Stimulated activated CD8-positive, alpha-beta memory T cell treated with anti-CD3 and anti-CD28 coated beads, Interleukin-15, amount 100 ng/mL, for 1 hour (primary cell): ENCODE measurements around the gene MYH10.
A peak's percentile ranks its signal among the peaks of the same experiment; 100 is the strongest.

Experiments used
- DNase-seq: peaks from one replicate; pipeline ENCODE4 v3.0.0-alpha.2; 2020; ENCODE audit warnings: low read depth

MYH10 gene

DNA sequence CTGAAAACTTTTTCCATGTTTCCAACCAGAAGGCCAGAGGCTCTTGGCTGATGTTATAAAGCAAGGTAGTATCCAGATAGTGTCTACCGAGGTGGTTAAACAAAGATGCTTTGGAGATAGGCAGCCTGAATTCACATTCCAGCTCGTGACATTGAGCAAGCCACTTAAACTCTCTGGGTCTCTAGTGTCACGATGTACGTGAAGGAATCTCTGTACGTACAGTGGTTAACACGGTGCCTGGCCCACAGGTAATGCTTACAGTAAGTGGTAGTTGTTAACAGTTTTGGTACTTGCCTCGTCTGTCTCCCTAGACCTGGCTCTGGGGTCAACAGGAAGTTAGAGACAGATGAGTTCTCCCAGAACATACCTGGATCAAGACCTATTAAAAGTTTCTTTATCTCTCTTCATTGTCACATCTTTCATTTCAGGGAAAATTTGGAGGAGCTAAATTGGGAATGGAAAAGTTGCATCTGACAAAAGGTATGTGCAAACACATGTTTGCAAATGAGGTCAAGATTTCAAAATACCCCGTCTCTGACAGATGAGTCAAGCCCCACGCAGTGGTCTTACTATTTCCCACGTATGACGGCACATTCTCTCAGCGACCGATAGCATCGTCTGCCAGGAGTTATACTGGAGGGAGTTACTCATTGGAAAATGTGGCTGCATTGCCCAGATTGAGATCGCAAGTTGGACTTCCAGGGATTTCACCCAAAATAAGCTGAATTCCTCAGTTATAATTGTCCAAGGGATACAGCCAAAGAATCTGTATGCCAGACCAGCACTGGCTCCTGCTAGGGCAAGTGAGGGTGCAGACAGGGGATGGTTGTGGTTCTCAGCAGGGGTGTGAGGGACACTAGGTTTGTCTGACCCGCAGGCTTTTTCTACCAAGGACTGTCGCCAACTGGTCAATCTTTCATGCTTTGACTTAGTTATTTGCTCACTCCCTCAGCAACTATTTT, 18.9 kb upstream of the MYH10 start:
- DNase-seq: no peak

DNA sequence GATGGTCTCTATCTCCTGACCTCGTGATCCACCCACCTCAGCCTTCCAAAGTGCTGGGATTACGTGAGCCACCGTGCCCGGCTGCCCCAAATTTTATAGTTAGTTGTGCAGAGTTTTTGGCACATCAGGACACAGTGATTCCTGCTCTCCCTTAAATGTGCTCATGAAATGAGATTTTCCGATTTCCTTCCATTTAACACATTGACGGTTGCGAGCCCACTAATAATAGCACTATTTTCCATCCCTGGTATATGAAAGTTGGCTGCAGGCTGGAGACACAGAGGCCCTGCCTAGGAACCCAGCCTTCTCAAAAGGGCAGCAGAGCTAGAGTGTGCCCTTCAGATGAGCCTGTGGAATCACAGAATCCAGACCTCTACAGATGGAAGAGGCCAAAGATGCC, 17.4 kb upstream of the MYH10 start:
- no peak for DNase-seq

GRCh38 chr17:8647202-8647601, 16.7 kb upstream of the MYH10 start:
- no peak for DNase-seq

DNA sequence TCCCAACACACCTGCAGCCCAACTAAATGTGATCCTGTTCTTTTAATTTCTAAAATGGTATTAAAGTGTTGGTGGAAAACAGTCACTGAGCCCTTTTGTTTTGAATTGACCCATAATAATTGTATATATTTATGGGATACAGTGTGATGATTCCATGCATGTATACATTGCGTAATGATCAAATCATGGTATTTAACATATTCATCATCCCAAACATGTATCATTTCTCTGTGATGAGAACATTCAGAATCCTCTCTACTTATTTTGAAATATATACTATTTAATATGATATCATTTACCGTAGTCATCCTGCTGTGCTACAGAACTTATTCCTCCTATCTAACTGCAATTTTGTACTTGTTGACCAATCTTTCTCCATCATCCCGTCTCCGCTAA, 14.0 kb upstream of the MYH10 start:
- no peak for DNase-seq

DNA sequence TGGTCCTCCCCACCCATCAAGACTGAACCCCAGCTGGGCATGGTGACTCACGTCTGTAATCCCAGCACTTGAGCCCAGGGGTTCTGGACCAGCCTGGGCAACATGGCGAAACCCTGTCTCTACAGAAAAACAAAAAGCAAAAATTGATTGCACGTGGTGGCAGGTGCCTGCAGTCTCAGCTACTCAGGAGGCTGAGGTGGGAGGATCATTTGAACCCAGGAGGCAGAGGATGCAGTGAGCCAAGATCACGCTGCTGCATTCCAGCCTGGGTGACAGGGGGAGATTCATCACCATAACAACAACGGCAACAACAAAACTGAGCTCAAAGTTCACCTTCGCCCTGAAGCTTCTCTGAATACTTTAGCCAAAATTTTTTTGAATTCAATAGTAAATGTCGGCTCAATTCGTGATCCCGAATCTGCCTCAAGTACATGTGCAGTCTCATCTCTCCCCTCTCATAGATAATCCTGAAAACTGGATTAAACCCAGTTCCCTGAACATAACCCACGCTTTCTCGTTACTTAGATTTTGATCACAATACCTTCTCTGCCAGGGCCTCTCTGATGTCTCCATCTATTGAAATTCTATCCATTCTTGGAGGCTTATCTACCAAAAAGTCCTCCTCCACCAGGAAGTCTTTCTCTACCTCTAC, 13.5 kb upstream of the MYH10 start:
- DNase-seq: no peak

GRCh38 chr17:8639709-8640108, 9.2 kb upstream of the MYH10 start:
- DNase-seq: no peak

DNA sequence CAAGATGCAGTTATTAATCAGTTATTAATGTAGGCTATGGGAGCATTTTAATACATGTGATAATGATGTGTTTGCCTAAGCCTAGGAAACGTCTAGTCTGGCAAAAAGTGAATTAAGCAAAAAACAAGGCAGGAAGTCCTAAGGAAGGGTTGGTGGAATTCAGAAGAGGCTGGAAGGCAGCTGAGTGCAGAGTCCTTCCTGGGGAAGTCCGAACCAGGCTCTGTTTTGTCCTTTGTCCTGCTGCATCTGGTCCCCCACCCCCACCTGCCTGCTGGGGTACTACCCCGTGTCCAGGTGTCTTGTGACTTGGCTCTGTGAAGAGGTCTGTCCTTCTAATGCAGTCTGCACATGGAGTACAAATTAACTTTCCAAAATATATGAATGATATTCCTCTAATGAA, 1.5 kb upstream of the MYH10 start:
- DNase-seq: no peak

DNA sequence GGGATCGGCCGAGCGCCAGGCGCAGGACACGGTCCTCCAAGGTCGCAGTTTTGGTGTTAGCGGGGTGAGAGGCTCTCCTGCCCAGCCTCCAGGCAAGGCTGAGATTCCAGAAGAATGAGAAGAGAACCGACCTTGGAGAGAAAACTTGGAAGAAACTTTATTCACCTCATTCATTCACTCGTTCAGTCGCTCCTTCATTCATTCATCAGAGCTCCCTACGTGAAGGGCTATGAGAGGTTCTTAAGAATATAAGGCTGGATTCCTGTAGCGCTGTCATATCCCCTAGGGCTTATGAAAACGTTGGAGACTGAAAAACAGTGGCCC, 991 bp upstream of the MYH10 start:
- DNase-seq: no peak

GRCh38 chr17:8630802-8631553, 453 bp upstream of the MYH10 start:
- peak; percentile 58 for DNase-seq

DNA sequence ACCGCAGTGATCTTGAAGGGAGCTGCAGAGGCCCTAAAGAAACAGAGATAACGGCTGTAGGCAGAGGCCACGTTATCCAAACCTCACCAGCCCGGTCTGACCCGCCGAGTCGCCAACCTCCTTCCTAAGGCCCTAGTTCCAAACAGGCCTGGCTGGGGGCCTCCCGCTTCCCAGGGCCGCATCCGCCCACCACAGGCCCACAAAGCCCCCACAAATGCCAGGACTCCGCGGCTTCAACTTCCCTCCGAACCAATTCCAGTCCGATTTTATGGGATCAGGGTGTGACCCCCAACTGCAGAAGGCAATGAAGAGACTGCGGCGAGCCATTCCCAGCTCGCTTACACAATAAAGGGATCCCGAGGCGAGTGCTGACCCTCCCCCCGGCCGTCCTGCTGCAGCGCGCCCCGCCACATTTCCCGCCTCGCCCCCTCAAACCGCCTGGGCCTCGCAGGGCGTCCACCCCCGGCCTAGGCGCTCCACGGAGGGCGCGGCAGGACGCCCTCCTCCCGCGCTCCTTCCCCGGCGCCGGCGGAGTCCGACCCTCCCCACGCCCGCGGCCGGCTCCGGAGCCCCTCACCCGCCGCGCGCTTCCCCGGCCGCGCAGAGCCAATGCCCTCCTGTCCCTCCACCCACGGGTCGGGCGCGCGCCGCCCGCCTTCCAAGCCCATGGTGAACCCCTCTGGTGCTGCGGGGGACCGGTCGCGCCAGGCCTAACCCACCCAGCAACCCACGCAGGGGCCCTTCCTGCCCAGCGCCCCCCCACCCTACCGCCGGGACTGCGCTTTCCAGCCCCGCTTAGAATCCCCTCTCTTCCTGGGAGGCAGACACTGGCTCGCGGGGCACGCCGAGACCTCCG, 926 bp downstream of the MYH10 start:
- no peak for DNase-seq

GRCh38 chr17:8628609-8629169, 1.8 kb downstream of the MYH10 start:
- no peak for DNase-seq

DNA sequence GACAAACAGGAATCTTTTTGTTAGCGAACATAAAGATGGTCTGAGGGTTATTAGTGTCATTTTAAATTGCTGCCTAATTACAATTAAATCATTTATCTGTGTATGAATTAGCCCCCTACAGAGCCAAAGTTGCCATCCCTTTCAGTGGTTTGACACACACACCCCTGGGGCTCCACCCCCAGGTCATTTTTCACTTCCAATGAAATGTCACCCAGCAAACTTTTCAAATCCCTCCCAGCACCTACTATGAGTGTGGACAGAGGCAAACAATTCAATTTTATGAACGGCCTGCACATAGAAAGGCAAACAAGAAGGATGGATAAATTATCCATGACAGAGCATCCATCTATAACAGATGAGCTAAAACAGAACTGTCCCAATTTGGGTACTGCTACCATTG, 2.4 kb downstream of the MYH10 start:
- DNase-seq: no peak

DNA sequence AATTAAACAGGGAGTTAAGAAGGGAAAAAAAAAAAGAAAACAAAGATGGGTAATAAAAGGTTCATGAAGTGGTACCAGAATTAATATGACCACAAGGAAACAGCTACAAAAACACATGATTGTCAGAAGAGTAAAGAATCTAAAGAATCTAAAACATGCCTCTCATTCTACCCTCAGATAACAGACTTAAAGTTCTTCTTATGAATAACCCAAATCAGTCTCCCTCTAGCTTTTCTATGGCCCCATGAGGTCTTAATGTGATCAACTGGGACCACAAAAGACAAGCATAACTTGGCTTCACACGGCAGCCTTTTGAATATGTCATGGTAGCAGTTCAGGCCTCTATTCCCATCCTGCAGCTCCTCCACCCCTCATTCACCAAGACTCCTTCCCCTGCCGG, 6.9 kb downstream of the MYH10 start:
- no peak for DNase-seq

DNA sequence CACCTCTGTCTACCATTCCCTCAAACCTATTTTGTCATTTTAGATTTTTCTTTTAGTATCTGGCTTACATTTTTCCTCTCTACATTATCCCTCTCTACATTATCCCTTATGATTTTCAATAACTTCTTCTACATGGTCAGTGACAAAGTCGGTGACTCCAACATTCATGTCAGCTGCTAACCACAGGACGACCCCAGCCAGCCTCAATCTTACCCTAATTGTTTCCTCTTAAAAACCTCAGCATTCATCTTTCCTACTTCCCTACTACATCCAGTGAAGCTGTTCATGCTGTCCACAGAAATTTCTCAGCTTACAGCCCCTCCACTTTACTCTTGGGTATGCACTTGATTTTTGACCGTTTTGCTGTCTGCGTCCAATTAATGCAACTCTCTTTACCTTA, 8.3 kb downstream of the MYH10 start:
- DNase-seq: no peak

GRCh38 chr17:8621585-8621984, 8.9 kb downstream of the MYH10 start:
- DNase-seq: no peak

DNA sequence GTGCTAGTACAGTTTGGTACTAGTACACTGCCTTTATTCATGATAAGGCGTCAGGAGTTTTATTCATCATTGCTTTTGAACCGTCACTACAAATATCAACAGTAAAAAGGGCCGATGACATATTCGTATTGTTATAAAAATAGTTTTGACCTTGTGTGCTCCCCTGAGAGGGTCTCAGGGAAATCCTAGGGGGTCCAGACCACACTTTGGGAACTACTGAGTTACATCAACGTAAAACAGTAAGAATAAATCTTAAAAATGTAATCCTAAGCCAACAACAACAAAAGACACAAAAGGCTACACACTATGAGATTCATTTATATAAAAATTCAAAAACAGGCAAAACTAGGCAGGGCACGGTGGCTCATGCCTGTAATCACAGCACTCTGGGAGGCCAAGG, 11.2 kb downstream of the MYH10 start:
- no peak for DNase-seq

DNA sequence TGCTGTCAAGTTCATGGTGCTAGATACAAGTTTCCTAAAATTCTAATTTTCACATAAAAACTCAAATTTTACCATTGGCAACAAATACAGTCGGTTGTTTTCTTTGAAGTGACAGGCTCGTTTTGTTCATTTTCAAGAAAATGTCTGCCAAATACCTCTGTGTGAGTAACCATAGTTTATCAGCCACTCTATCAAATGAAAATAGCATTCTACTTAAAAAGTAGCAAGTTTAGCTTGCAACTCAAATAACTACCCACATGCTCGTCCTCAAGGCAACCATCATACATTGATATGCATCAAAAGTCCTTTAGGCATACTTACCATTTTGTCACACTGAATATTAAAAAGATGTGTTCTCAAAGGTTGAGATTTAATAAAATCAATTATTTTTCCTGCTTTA, 11.7 kb downstream of the MYH10 start:
- no peak for DNase-seq

- no peak for DNase-seq
These were observed 15.5 kb downstream of the MYH10 start for GRCh38 chr17:8614988-8615387.

GRCh38 chr17:8611619-8612298, 18.8 kb downstream of the MYH10 start:
- DNase-seq: no peak

DNA sequence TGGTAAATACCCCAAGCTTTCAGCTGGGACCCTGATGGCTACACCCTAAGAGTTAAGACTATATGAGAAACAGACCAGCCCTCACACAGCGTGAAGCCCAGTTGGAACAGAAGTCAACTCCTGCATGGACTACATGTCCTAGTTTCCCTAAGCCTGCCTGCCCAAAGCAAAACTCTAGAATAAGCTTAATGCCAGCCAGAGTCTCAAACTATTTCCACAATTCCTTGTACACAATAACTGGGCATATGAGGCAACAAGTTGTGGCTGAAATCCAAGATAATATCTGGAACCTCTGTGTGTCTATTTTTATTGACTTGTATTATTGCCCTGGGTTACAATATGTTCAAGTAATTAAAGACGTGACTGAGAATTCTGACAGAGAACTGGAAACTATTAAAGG, 19.4 kb downstream of the MYH10 start:
- DNase-seq: no peak

DNA sequence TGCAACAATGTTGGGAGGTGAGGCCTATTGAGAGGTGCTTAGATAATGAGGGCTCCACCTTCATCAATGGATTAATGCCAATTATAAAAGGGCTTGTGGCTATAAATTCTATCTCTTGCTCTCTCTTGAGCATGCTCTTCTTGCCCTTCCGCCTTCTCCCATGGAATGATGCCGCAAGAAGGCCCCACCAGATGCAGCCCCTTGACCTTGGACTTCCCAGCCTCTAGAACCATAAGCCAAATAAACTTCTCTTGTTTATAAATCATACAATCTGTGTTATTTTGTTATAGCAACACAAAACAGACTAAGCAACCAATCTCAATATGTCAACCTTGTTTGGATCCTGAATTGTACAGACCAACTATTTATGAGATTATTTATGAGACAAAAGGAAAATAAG, 20.0 kb downstream of the MYH10 start:
- DNase-seq: no peak
